Activated CD8-positive, alpha-beta memory T cell treated with anti-CD3 and anti-CD28 coated beads for 4 hours (primary cell): Measurements from ENCODE around the gene CCDC180.
"Not testable (repeated sequence)": the region's sequence is repeated elsewhere in the genome, so short reads cannot be mapped to it uniquely, and the experiment has no call there.

Experiments used
- DNase-seq, 2 donors: peaks; one replicate each; pipeline ENCODE4 v3.0.0-alpha.2; 2020; ENCODE audit warnings: low read depth in 2 of 2

CCDC180 gene

GRCh38 chr9:97307500-97308163 is at the start of gene CCDC180:
Gene CCDC180 (plus strand): TSS chr9:97307659. CDS start chr9:97308064, 405 bp downstream.
- DNase-seq, result no peak

DNA sequence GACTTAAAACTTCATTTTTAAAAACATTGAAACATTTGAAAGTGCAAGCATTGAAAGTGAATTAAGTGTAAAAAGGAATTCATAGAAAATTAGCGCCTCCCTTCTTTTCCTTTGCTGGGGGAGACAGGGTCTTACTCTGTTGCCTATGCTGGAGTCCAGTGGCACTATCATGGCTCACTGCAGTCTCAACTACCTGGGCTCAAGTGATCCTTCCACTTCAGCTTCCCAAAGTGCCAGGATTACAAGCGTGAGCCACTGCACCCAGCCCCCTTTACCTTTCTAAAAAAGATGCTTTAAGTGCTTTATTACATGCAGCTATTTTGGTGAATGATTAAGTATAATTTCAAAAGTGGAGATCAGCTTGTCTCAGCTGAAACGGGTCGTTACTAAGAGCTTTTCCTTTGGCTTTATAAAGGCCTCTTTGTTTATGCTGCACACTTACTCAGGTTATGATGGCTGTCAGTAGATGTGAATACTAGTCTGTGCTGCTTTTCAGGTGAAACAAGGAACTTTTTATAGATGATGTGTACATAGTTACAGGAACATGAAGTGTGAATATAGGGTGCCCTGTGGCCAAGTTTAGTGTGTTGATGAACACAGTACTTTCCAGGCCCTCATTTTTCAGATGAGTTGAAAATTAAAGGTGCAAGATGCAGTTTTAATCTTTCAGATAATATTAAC is 47.5 kb upstream of the CCDC180 start:
- DNase-seq, result not testable (repeated sequence)

GRCh38 chr9:97271292-97271691 is 36.2 kb upstream of the CCDC180 start:
- DNase-seq, result no peak

DNA sequence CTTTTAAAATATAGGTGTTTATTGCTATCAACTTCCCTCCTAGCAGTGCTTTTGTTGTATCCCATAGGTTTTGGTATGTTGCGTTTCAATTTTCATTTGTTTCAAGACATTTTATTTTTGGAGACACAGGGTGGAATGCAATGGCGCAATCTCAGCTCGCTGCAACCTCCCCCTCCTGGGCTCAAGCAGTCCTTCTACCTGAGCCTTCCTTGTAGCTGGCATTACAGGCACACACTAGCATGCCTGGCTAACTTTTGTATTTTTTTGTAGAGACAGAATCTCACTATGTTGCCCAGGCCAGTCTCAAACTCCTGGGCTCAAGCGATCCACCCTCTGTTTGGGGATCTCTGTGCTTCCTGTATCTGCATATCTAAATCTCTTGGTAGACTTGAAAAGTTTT is 35.4 kb upstream of the CCDC180 start:
- no peak for DNase-seq

- no peak for DNase-seq
These were observed 31.1 kb upstream of the CCDC180 start for GRCh38 chr9:97276310-97276852.

GRCh38 chr9:97277953-97278352 is 29.5 kb upstream of the CCDC180 start:
- DNase-seq, result no peak

DNA sequence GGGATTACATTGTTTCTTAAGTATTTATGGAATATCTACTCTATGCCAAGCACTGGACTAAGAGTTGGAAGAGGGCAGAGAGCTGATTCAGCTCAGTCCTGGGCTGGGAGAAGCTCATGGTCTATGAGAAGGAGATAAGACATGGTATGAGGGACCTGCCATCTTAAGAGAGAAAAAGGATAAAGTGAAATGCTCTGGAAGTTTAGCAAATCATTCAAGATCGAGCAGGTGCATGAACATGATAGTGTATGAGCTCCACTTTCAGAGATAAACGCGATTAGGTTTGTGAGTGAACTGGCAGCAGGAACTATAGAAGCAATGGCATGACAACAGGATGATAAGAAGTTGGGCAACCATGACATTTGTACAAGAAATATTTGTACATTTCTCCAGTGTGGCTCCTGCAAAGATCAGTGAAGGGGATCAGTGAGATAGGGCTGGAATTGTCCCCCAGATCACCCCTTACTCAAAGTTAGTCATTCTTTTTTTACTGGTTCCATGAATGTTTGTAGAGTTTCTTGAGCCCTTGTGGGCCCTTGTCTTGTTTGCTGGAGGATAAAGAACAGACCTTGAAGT is 26.6 kb upstream of the CCDC180 start:
- DNase-seq, result no peak

DNA sequence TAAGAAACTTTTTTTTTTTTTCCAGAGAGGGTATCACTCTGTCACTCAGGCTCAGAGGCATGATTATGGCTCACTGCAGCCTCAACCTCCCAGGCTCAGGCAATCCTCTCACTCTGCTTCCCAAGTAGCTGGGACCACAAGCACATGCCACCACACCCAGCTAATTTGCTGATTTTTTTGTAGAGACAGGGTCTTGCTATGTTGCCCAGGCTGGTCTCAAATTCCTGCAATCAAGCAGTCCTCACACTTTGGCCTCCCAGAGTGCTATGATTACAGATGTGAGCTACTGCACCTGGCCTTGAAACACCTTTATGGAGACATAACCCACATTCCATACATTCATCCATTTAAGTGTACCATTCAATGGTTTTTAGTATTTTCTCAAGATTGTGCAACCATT is 23.7 kb upstream of the CCDC180 start:
- no peak for DNase-seq

DNA sequence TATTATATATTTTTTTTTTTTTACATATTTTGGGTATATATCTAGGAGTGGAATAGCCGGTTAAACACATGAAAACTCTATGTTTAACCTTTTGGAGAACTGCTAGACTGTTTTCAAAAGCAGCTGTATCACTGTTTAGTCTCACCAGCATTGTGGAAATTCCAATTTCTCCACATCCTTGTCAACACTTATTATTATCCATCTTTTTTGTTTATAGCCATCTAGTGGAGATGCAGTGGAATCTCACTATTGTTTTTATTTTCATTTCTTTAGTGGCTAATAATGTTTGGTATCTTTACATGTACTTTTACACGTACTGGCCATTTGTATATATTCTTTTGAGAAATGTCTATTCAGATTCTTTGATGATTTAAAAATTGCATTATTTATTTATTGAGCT is 22.7 kb upstream of the CCDC180 start:
- no peak for DNase-seq

DNA sequence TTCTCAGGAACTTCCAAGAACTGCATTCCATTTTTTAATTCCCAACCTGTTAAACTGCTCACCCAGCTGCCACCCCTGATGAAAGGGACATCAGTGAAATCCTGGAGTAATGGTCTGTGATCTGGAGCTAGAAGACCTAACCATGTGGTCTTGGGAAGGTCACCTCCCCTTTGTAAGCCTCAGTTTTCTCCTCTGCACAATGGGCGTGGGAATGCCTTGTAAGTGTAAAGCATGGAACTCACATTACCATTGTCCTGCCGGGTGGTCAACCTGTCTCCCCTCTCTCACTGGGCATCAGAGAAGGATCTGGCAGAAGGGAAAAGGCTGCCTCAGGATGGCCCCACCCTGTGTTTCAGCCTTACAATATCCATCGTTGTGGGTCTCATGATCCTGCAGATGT is 15.3 kb upstream of the CCDC180 start:
- no peak for DNase-seq

DNA sequence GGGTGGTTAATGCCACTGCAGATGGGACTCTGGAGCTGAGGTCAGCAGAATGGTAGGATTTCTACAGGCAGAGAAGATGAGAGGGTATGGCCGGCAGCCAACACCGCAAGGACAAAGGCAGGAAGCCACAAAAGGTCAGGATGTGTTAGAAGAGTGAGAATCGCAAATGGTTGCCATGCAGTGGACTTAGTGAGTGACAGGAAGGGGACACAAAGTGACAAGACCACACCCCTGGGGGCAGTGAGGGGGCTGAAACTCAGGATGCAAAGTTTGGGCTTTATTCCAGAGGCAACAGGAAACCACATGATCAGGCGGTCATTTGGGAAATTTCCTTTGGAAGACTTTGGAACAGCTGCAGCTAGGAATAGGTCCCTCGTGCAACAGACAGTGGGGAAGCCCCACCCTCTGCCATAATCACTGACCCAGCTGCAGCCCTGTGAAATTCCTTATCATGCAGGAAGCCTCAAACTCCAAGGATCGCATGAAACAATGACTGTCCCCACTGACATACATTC is 14.2 kb upstream of the CCDC180 start:
- DNase-seq, result no peak

- no peak for DNase-seq
These were observed 13.6 kb upstream of the CCDC180 start for GRCh38 chr9:97293818-97294217.

DNA sequence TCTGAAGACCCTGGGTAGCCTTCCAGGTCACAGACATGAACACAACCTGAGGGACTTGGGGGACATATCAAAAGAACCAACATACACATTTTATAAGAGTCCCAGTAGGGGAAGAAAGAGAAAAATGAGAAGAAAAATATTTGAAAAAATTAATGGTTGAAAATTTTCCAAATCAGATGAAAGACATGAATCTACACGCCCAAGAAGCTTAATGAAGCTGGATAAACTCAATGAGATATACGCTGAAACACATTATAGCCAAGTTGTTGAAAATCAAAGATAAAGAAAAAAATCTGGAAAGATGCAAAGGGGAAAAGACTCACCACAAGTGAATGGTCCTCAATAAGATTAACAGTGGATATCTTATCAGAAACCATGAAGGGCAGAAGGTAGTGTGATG is 9.6 kb upstream of the CCDC180 start:
- no peak for DNase-seq

- DNase-seq, result no peak
These were observed 7.5 kb upstream of the CCDC180 start for GRCh38 chr9:97299809-97300414.

- no peak for DNase-seq
These were observed 6.9 kb upstream of the CCDC180 start for GRCh38 chr9:97300586-97300985.

DNA sequence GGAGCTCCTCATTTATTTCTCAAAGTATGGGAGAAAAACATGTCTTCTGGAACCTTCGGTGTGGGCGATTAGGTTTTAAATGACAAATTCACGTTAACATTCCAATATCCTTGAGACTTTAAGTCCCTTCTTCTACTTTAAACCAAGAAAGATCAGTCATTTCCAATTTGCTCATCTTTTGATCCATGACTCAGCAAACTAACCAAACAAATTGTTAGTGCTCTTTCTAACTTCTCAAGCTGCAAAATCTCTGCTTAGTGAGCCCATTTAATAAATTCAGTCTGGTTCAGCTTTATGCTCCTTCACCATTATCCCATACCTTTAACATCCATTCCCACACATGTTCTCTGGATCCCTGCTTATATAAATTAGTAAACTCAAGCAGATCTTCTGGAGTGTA is 5.5 kb upstream of the CCDC180 start:
- DNase-seq, result no peak

DNA sequence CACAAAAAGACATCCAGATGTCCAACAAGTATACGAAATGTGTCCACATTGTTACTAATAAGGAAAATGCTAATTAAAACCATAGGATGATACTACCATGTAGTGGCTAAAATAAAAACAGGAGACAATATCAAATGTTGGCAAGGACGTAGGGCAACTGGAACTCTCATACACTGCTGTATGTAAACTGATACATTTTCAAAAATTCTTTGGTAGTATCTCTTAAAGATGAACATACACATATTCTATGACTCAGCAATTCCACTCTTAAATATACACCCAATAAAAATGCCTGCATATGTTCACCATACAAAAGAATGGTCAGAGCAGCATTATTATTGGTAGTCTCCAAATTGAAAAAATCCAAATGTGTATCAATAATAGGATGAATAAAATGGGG is 2.9 kb upstream of the CCDC180 start:
- no peak for DNase-seq

DNA sequence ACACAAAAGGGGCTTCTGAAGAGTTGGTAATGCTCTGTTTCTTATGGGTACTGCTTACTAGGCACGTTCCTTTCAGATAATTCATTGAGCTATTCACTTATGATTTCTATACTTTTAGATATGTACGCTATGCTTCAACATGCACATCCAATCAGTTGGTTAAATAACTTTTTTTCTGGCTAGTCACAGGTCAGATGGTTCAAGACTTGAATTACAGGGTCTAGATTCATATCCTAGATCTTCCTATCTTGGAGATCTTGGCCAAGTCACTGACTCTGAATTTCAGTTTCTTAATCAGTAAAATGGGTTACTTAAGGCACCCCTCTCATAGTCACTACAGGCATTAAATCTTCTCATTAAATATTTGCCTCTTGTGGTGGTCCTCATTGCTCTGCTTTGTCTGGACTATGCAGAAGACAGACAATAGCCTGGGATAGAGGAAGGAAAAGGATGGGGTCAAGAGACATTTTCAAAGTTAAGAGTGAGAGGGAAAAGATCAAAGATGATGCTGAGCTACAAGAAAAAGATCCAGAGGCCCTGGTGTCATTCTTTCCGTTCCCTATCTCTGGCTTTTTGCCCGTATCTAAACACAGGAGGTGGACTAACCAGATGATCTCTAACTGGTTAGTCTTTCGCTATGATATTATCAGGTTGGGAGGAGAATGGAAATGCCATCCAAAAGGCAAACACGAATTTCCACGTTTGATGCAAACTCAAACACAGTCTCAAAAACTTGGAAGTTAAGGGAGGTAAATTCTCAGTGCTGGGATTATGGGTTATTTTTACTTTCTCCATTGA is 1.8 kb upstream of the CCDC180 start:
- DNase-seq, result no peak

GRCh38 chr9:97307091-97307490 is 368 bp upstream of the CCDC180 start:
- DNase-seq, result no peak

DNA sequence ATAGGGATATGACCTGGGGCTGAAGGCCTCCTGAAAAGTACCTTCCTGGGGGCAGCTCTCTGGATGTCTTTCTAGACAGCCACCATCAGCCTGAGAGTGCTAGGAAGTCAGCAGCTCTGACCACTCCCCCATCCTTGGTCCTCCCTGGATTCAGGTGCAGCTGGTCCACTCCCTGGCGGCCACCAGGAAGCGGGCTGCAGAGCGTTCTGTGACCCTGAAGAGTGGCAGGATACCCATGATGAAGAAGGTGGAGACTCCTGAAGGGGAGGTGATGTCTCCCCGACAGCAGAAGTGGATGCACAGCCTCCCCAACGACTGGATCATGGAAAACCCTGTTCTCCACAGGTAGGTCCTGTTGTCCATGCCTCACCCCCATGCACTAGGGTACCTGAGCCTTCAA is 1.8 kb downstream of the CCDC180 start:
- no peak for DNase-seq

DNA sequence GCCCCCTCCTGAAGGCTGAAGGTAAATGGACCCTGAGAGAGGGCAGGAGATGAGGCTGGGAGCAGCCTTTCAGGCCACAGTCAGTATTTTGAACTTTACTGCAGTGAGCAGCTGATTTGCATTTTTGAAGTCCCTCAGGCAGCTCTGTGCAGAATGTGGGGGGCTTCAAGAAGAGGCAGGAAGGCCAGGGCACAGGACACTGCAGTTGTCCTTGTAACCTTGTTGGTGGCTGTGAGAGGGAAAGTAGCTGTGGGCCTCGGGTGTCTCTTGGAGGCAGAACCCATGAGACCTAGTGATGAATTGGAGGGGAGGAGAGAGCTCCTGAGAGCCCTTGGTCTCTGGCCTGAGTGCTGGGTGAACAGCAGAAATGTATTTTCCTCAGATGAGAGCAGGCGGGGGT is 2.6 kb downstream of the CCDC180 start:
- no peak for DNase-seq

DNA sequence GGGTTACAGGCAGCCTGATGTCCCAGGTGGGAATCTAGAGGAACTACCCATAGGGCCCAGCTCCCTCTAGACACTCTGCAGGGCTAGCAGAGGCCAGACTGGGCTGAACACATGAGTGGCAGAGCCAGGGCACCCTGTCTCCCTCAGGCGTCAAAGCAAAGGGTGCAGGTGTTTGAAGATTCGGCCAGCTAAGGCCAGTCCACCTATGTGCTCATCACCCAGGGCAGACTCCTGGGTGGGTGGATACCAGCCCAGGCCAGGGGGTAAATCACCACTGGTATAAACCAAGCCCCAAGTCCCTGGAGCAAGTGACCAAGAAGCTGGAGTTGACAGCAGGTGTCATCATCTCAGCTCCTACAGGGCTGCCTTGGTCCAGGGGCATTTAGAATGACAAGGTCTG is 3.4 kb downstream of the CCDC180 start:
- no peak for DNase-seq
